ENCODE data around the gene MUC5AC. TPM values are rescaled to one million over a fixed set of nuclear protein-coding genes. Genes with fewer than 3 reads are reported as not detected.
A peak's percentile ranks its signal among the peaks of the same experiment; 100 is the strongest.
"Not testable (repeated sequence)": the region's sequence is repeated elsewhere in the genome, so short reads cannot be mapped to it uniquely, and the experiment has no call there.

The MUC5AC gene
- total RNA-seq, 4 donors from 2014 or later = not detected

DNA sequence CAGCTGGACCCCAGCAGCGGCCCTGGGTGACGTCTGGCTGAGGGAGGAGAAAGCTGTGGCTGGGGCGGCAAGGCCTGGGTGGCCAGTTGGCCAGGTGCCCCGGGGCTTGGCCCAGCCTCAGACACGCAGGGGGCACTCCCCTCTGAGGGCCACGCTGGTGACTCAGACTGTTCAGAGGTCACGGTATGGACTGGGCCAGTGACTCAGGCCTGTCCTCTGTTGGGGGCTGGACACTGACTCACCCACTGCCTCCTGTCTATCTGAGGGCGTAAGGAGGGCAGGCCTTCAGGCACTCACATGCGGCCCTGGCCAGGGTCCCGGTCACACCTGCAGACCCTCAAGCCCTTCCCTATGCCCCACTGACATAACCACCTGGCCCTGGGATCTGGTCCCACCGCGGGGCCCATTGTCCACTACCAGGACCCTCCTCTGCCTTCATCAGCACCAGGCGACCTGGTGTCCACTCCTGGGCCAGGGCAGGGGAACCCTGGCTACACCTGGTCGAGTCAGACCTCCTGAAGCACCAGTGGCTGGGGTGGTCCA is 3.7 kb upstream of the MUC5AC start:
- Histone ChIP-seq H3K27me3 (peaks cover 0 to 7% (median 2%) of the 10 kb centered on the region in 3 donors), H3K9me3 (no peaks in the 10 kb centered on the region), H3K4me3 (no peak overlapping the region), H3K36me3 (no peaks in the 10 kb centered on the region), H3K4me1 (no peaks in the 10 kb centered on the region), H3K27ac (no peak overlapping the region)
- DNase-seq (peak in 1 of 2 donors; percentile 27), ATAC-seq (peak in 1 of 2 donors; percentile 58)
- intact Hi-C loops (cut with DNase I; ENCODE audit: low total_unique reads) = no loop called here
- TF ChIP-seq, protein P1, sequence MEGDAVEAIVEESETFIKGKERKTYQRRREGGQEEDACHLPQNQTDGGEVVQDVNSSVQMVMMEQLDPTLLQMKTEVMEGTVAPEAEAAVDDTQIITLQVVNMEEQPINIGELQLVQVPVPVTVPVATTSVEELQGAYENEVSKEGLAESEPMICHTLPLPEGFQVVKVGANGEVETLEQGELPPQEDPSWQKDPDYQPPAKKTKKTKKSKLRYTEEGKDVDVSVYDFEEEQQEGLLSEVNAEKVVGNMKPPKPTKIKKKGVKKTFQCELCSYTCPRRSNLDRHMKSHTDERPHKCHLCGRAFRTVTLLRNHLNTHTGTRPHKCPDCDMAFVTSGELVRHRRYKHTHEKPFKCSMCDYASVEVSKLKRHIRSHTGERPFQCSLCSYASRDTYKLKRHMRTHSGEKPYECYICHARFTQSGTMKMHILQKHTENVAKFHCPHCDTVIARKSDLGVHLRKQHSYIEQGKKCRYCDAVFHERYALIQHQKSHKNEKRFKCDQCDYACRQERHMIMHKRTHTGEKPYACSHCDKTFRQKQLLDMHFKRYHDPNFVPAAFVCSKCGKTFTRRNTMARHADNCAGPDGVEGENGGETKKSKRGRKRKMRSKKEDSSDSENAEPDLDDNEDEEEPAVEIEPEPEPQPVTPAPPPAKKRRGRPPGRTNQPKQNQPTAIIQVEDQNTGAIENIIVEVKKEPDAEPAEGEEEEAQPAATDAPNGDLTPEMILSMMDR (IDR thresholded peaks at IDR 0.05 in 4 of 5, conservative IDR thresholded peaks at IDR 0.05 in 1 of 5) = no peak
- TF ChIP-seq POLR2A (IDR thresholded peaks at IDR 0.05) = no peak
- in situ Hi-C loops (cut with MboI; ENCODE audit: low sequenced_read_pairs in 4 of 4) = no loop called here

DNA sequence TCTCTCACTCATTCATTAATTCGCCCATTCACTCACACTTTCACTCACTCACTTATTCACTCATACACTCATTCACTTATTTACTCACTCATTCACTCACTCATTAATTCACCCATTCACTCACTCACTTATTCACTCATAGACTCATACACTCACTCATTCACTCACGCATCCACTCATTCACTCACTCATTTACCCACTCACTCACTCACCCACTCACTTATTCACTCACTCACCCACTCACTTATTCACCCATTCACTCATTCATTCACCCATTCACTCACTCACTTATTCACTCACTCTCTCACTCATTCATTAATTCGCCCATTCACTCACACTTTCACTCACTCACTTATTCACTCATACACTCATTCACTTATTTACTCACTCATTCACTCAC is 3.1 kb upstream of the MUC5AC start:
- H3K4me1 ChIP-seq; H3K9me3 ChIP-seq; H3K27me3 ChIP-seq; ATAC-seq; intact Hi-C loops (cut with DNase I; ENCODE audit: low total_unique reads); H3K36me3 ChIP-seq; H3K27ac ChIP-seq; H3K4me3 ChIP-seq; in situ Hi-C loops (cut with MboI; ENCODE audit: low sequenced_read_pairs in 4 of 4); DNase-seq: not testable (repeated sequence)

DNA sequence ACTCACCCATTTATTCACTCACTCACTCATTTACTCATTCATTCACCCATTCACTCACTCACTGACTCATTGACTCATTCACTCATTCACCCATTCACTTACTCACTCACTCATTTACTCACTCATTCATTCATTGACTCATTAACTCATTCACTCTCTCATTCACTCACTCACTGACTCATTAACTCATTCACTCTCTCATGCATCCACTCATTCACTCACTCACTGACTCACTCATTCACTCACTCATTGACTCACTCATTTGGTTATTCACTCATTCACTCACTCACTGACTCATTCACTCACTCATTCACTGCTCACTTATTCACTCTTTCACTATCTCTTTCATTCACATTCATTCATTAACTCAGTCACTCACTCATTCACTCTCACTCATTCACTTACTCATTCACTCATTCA is 2.5 kb upstream of the MUC5AC start:
- Histone ChIP-seq H3K9me3 (no peaks in the 10 kb centered on the region), H3K36me3 (no peaks in the 10 kb centered on the region), H3K4me1 (no peaks in the 10 kb centered on the region), H3K27ac (no peak overlapping the region), H3K4me3 (no peak overlapping the region), H3K27me3 (peaks cover 0 to 11% (median 0%) of the 10 kb centered on the region in 3 donors)
- TF ChIP-seq POLR2A (IDR thresholded peaks at IDR 0.05) = no peak
- TF ChIP-seq, protein P1 (IDR thresholded peaks at IDR 0.05 in 4 of 5, conservative IDR thresholded peaks at IDR 0.05 in 1 of 5) = no peak
- DNase-seq (no peak), ATAC-seq (no peak)
- in situ Hi-C loops (cut with MboI; ENCODE audit: low sequenced_read_pairs in 4 of 4) = no loop called here
- intact Hi-C loops (cut with DNase I; ENCODE audit: low total_unique reads) = no loop called here

DNA sequence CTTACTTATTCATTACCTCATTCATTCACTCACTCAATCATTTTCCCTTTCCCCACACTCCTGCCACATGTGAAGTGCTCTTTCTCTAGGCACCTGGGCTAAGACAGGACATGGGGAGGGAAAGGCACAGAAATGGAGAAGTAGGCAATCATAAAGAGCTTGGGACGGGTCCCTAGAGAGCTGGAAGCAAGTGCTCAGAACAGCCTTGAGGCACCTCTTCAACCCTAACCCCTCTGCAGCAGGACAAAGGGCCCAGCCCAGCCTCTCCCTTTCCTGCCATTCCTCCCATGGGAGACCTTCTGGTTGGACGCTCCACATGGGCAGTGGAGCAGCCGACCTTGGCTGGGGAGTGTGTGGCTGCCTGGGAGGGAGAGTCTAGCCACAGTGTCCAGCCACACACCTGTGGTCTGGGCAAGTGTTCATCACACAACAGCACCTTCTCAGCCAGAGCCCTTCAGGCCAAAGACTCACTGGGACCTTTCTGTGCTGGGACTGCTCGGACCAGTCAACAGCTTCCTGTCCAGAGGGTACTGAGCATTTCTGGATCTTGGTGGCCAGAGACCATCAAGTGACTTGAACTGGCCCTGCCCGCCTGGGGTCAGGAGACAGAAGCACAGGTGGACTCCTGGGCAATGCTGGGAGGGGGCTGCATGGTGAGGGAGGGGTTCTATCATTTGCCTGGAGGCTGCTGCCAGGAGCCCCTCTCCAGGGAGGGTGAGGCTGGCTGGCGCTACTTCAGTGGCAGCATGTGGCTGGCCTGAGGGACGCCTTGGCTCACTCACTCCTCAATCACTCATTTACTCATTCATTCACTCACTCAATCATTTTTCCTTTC is 1.0 kb upstream of the MUC5AC start:
- H3K4me3 ChIP-seq = no peak overlapping the region
- in situ Hi-C loops (cut with MboI; ENCODE audit: low sequenced_read_pairs in 4 of 4) = no loop called here
- intact Hi-C loops (cut with DNase I; ENCODE audit: low total_unique reads) = no loop called here
- ATAC-seq (no peak), DNase-seq (peak in 1 of 2 donors; percentile 8)
- H3K27me3 ChIP-seq = peaks cover 0 to 15% (median 2%) of the 10 kb centered on the region in 3 donors
- H3K27ac ChIP-seq = no peak overlapping the region
- TF ChIP-seq POLR2A (IDR thresholded peaks at IDR 0.05) = no peak
- TF ChIP-seq, protein P1 (IDR thresholded peaks at IDR 0.05 in 4 of 5, conservative IDR thresholded peaks at IDR 0.05 in 1 of 5) = no peak
- no peaks in the 10 kb centered on the region for H3K4me1 ChIP-seq
- no peaks in the 10 kb centered on the region for H3K9me3 ChIP-seq
- H3K36me3 ChIP-seq = no peaks in the 10 kb centered on the region

DNA sequence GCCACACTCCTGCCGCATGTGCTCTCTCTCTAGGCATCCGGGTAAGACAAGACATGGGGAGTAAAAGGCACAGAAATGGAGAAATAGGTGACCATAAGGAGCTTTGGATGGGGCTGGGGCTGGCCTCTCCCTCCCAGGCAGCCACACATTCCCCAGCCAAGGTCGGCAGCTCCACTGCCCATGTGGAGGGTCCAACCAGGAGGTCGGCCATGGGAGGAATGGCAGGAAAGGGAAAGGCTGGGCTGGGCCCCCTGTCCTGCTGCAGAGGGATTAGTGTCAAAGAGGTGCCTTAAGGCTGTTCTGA is 460 bp upstream of the MUC5AC start:
- Histone ChIP-seq H3K36me3 (no peaks in the 10 kb centered on the region), H3K9me3 (no peaks in the 10 kb centered on the region), H3K27me3 (peaks cover 1 to 9% (median 5%) of the 10 kb centered on the region in 3 donors), H3K4me3 (no peak overlapping the region), H3K4me1 (no peaks in the 10 kb centered on the region), H3K27ac (no peak overlapping the region)
- in situ Hi-C loops (cut with MboI; ENCODE audit: low sequenced_read_pairs in 4 of 4) (no loop called here), intact Hi-C loops (cut with DNase I; ENCODE audit: low total_unique reads) (no loop called here)
- no peak for ATAC-seq
- no peak for TF ChIP-seq POLR2A (IDR thresholded peaks at IDR 0.05)
- TF ChIP-seq, protein P1 (IDR thresholded peaks at IDR 0.05 in 4 of 5, conservative IDR thresholded peaks at IDR 0.05 in 1 of 5) = no peak
- DNase-seq = peak in 1 of 2 donors; percentile 4

Data from gastrocnemius medialis (tissue), 4 donors.